Kidney glomerular epithelial cell (primary cell): ENCODE data around the gene CPSF6.
A peak's percentile ranks its signal among the peaks of the same experiment; 100 is the strongest.
"Not testable (repeated sequence)": the region's sequence is repeated elsewhere in the genome, so short reads cannot be mapped to it uniquely, and the experiment has no call there.

ENCODE experiments used
- DNase-seq: peaks from one replicate; lab custom pipeline; 2025; lab: John Stamatoyannopoulos, UW

CPSF6 gene

GRCh38 chr12:69239352-69239921, at the start of gene CPSF6:
Gene CPSF6 (plus strand): TSS chr12:69239569. CDS start chr12:69239647, 78 bp downstream.
- peak; percentile 81 for DNase-seq

- DNase-seq, result no peak
Observed at GRCh38 chr12:69196302-69197288, 42.8 kb upstream of the CPSF6 start.

GRCh38 chr12:69199976-69200375, 39.4 kb upstream of the CPSF6 start:
- not testable (repeated sequence) for DNase-seq

- DNase-seq, result no peak
Observed at GRCh38 chr12:69204191-69204590, 35.2 kb upstream of the CPSF6 start.

GRCh38 chr12:69210661-69211060, 28.7 kb upstream of the CPSF6 start:
- no peak for DNase-seq

GRCh38 chr12:69211160-69211559, 28.2 kb upstream of the CPSF6 start:
- no peak for DNase-seq

GRCh38 chr12:69214169-69214568, 25.2 kb upstream of the CPSF6 start:
- no peak for DNase-seq

- DNase-seq, result peak; percentile 62
Observed at GRCh38 chr12:69225251-69225910, 14.0 kb upstream of the CPSF6 start.

GRCh38 chr12:69231479-69231878, 7.9 kb upstream of the CPSF6 start:
- DNase-seq, result no peak

GRCh38 chr12:69238589-69239351, 599 bp upstream of the CPSF6 start:
- DNase-seq, result no peak

GRCh38 chr12:69239922-69240630, 707 bp downstream of the CPSF6 start:
- DNase-seq, result no peak

GRCh38 chr12:69240631-69240995, 1.2 kb downstream of the CPSF6 start:
- no peak for DNase-seq

- no peak for DNase-seq
Observed at GRCh38 chr12:69241438-69242092, 2.2 kb downstream of the CPSF6 start.

GRCh38 chr12:69243099-69244084, 4.0 kb downstream of the CPSF6 start:
- no peak for DNase-seq

- no peak for DNase-seq
Observed at GRCh38 chr12:69247268-69248018, 8.1 kb downstream of the CPSF6 start.

GRCh38 chr12:69252033-69252432, 12.7 kb downstream of the CPSF6 start:
- DNase-seq, result no peak

GRCh38 chr12:69254046-69254445, 14.7 kb downstream of the CPSF6 start:
- DNase-seq, result peak; percentile 41

- DNase-seq, result no peak
Observed at GRCh38 chr12:69254862-69255261, 15.5 kb downstream of the CPSF6 start.

- no peak for DNase-seq
Observed at GRCh38 chr12:69258655-69259054, 19.3 kb downstream of the CPSF6 start.
